Fibroblast of the aortic adventitia (primary cell): ENCODE measurements around the gene TNPO3. TPM values are rescaled to one million over a fixed set of nuclear protein-coding genes. Genes with fewer than 3 reads are reported as not detected.

Experiments
- DNase-seq: peaks from one replicate; pipeline ENCODE4 v3.0.0-alpha.2; 2010; ENCODE audit warnings: low read depth
- H3K4me3 ChIP-seq: 2 replicates; pipeline ENCODE4 v1.5.1; 2011; ENCODE audit warnings: low read depth, mild to moderate bottlenecking, control low read depth, low read length, moderate library complexity
- total RNA-seq: library from RNA; depleted of rRNA; stranded (reverse); fragments of >200 nt; gene quantifications from 2 replicates; pipeline ENCODE4 v1.2.3, GENCODE V29; 2012; ENCODE audit warnings: low replicate concordance
- TF ChIP-seq, protein P1 (sequence below): IDR thresholded peaks from 2 replicates; pipeline ENCODE4 v1.5.1; 2011; ENCODE audit warnings: mild to moderate bottlenecking, low read length, control low read depth, inconsistent platforms; ENCODE audit not compliant: insufficient read depth

TNPO3 gene
- total RNA-seq, 1 donor, result 63.3 TPM

DNA sequence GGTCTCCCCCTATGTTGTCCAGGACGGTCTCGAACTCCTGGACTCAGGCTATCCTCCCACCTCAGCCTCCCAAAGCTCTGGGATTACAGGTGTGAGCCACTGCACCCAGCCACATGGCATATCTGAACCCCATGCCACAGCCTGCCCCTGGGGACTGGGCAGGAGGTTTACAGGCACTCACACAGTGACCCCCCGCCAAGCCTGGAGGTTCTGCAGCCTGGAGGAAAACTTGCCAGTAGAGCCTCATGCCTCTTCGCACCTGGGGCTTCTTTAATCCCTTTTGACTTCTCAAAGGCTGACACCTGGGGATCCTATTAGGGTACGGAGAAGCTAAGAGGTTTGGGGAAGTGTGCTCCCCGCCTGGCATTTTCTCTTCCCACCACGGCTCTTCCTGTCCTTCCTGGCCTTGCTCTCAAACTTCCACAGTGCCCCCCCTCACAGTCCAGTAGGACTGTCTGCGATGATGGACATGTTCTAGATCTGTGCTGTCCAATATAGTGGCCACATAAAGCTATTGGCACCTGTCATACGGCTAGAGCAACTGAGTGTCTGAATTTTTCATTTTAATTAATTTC, 133.0 kb downstream of the TNPO3 start:
- no peak for DNase-seq
- no peak overlapping the region for H3K4me3 ChIP-seq
- TF ChIP-seq, protein P1, sequence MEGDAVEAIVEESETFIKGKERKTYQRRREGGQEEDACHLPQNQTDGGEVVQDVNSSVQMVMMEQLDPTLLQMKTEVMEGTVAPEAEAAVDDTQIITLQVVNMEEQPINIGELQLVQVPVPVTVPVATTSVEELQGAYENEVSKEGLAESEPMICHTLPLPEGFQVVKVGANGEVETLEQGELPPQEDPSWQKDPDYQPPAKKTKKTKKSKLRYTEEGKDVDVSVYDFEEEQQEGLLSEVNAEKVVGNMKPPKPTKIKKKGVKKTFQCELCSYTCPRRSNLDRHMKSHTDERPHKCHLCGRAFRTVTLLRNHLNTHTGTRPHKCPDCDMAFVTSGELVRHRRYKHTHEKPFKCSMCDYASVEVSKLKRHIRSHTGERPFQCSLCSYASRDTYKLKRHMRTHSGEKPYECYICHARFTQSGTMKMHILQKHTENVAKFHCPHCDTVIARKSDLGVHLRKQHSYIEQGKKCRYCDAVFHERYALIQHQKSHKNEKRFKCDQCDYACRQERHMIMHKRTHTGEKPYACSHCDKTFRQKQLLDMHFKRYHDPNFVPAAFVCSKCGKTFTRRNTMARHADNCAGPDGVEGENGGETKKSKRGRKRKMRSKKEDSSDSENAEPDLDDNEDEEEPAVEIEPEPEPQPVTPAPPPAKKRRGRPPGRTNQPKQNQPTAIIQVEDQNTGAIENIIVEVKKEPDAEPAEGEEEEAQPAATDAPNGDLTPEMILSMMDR, result no peak

DNA sequence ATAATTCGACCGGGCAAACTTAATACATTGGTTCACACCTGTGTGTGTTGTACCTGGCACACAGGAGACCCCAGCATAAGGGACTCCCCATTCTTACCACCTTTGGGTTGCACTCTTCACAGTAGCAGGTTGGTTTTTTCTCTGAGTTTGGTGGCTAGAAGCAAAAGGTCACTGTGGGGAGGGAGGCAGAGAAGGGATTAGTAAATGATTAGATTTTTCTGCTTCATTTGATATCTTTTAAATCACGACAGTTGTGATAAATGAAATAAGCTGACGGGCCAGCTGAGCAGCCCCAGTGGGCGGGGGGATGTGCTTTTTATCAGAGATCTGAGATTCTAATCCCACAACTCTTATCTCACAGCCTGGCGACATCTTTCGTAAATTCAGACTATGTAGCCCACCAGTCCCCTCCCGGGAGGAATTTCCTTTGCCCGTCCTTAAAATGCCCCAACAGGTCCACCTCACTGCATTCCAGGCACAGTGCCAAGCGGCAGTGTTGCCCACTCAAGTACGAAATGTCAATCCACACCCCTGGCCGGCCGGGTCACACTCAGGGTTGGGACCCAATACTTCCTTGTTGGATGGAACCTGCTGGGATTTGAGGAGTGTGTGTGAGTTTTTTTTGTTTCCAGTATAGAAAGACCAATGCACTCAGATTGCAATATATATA, 133.9 kb downstream of the TNPO3 start:
- H3K4me3 ChIP-seq, result no peak overlapping the region
- TF ChIP-seq, protein P1, result no peak
- DNase-seq, result no peak

DNA sequence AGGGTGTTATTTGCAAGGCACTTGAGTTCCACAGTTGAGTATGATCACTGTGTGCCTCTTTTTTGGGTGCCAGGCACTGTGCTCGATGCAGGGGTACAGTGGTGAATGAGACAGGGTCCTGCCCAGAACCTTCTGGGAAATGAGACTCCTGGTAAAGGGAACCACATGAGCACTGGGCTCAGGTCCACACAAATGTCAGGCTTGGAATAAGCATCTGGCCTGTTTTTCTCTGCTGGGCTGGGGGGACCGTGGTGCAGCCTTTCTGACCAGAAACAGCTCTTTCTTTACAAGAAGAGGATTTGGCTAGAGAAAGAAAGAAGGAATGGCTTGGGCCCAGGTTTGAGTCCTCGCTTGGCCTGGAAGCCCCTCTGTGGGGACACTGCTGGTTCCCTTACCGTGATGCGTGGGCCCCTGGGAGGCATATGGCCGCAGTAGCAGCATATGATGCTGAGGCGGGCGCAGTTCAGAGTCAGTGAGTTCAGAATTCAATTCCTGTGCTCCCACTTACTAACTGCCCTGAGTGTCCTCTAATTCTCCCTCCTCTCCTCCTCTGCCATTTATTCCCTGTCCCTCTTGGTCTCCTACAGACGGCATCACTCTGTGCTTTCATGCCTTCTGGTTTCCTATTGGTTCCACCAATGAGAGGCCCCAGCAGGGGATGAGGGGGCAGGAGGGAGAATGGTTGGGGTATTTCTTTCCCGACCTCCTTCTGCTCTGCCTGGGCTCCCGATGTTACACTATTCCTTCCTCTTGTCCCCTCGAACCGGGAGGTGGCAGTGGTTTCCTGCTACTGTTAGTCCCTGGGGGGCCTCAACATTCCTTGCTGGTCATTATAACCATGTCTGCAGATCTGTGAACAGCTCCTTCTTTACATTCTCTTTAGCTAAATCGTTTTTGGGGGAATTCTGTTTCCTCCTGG, 134.8 kb downstream of the TNPO3 start:
- TF ChIP-seq, protein P1, result no peak
- DNase-seq, result no peak
- no peak overlapping the region for H3K4me3 ChIP-seq

DNA sequence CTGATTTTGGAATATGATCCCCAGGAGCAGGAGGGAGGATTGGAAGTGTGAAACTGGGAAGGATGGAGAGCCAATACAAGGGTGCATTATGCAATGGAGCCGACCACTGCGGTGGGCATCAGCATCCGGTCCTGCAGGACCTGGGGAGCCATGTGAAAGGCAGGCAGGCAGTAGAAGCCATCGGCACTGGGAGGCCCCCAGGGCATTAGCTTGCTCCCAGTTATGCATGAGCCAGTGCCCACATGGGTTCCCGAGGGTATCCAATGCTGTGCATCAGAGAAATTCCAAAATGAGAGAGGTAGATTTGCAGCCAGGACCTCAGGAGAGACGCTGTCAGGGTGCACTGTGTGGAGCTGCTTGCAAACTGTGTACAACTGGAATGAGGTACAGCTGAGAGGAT, 135.7 kb downstream of the TNPO3 start:
- H3K4me3 ChIP-seq, result no peak overlapping the region
- TF ChIP-seq, protein P1, result no peak
- DNase-seq, result no peak

DNA sequence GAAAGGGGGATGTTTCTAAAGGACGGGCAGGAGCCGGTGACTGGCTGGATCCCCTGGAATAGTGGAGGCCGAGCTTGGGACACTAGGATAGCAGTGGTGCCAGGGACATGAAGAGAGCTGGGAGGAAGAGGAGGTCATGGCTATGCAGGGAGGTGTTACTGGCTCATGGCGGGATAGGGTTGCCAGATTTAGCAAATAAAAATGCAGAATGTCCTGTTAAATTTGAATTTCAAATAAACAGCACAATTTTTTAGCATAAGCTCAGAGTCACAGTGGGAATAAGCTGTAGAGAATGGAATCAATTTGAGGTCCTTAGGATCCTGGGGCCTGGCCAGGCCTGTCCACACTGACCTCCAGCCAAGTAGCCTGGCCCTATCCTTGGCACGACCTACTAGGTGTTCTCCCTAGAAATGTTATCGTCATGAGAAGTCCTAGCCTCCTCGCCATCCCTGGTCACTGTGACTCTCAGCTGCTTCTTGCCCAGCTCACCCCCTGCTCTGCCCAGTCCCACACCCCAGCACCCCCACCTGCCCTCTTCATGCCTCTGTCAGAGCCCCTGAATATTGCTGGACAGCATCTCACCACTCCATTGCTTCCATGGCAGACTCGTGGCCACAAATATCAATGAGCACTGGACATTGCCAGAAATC, 136.8 kb downstream of the TNPO3 start:
- no peak for DNase-seq
- H3K4me3 ChIP-seq, result no peak overlapping the region
- TF ChIP-seq, protein P1, result no peak

DNA sequence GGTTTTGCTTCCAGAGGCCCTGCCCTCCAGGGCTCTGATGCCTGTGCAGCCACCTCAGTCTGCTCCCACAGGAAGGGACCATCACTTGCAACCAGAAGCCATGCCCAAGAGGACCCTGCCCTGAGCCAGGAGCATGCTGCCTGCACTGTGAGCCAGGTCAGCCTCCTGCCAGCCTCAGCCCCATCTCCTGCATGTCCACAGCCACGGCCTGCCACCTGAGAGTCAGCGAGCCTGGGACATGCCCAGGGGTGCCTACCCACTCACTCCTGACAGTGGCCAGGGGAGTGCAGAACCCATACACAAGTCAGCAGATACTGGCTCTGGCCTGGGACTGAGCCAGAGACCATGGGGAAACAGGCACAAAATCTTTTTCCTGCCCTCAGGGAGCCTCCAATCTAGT, 137.8 kb downstream of the TNPO3 start:
- H3K4me3 ChIP-seq, result no peak overlapping the region
- TF ChIP-seq, protein P1, result no peak
- DNase-seq, result no peak
